Neural cell (in vitro differentiated cells): ENCODE results near the gene MGLL.

Experiments used
- CTCF ChIP-seq: fragments of 450-650 bp; IDR thresholded peaks from 2 replicates; pipeline ENCODE4 v1.5.1; 2014; ENCODE audit warnings: antibody characterized with exemption, mild to moderate bottlenecking, moderate library complexity; ENCODE audit not compliant: poor library complexity, severe bottlenecking
- REST ChIP-seq: IDR thresholded peaks from 2 replicates; pipeline ENCODE4 v1.6.1; 2012; ENCODE audit warnings: borderline replicate concordance
- TAF1 ChIP-seq: IDR thresholded peaks from 2 replicates; pipeline ENCODE4 v1.6.1; 2012; ENCODE audit warnings: low read depth

GRCh38 chr3:127686512-127686894, 135.8 kb downstream of the MGLL start:
- TF ChIP-seq REST (no peak), CTCF (no peak), TAF1 (no peak)
